CD4-positive, CD25-positive, alpha-beta regulatory T cell (primary cell): Measurements from ENCODE around the gene DLGAP4. TPM values are rescaled to one million over a fixed set of nuclear protein-coding genes. Genes with fewer than 3 reads are reported as not detected.

Experiments
- ATAC-seq, 2 donors: fragments of 150-1000 bp; cut with Tn5 transposase; one replicate each; pipeline ENCODE4 v1.10.0; 2021; ENCODE audit warnings: low read depth in 2 of 2, moderate number of reproducible peaks in 2 of 2, moderate library complexity in 1 of 2
- DNase-seq, 3 donors: peaks; one replicate each; pipeline versions ENCODE4 v3.0.0 to v3.0.0-alpha.2; 2012 to 2022; ENCODE audit warnings: mixed read lengths in 1 of 3
- H3K27ac ChIP-seq: one replicate; pipeline ENCODE4 v1.7.0; 2013; ENCODE audit warnings: mild to moderate bottlenecking, low read length; ENCODE audit not compliant: insufficient read depth, poor library complexity, severe bottlenecking
- H3K27me3 ChIP-seq: one replicate; pipeline ENCODE4 v1.7.0; 2013; ENCODE audit warnings: low read length; ENCODE audit not compliant: control insufficient read depth, insufficient read depth
- H3K36me3 ChIP-seq: one replicate; pipeline ENCODE4 v1.7.0; 2013; ENCODE audit warnings: mild to moderate bottlenecking, low read length, moderate library complexity; ENCODE audit not compliant: control insufficient read depth, insufficient read depth
- H3K4me1 ChIP-seq: 2 replicates; pipeline ENCODE4 v1.7.0; 2013; ENCODE audit warnings: mild to moderate bottlenecking, low read length; ENCODE audit not compliant: insufficient read depth, control insufficient read depth, poor library complexity, severe bottlenecking
- H3K4me3 ChIP-seq: one replicate; pipeline ENCODE4 v1.7.0; 2013; ENCODE audit warnings: low read depth, mild to moderate bottlenecking, low read length, moderate library complexity
- H3K9me3 ChIP-seq, 2 experiments: 1 replicate in 1 of 2; 2 replicates in 1 of 2; pipeline ENCODE4 v1.7.0; 2013; ENCODE audit warnings: low read length in 2 of 2, mild to moderate bottlenecking in 1 of 2, moderate library complexity in 1 of 2; ENCODE audit not compliant: control insufficient read depth in 2 of 2
- H3K27ac Mint-ChIP-seq, 3 donors: one replicate each; pipeline ENCODE4 v1.8.0; 2020 to 2022; ENCODE audit warnings: mild to moderate bottlenecking in 3 of 3, mixed read lengths in 3 of 3, moderate library complexity in 2 of 3
- H3K27me3 Mint-ChIP-seq: one replicate; pipeline ENCODE4 v1.8.0; 2022; ENCODE audit warnings: mild to moderate bottlenecking, mixed read lengths
- H3K36me3 Mint-ChIP-seq: one replicate; pipeline ENCODE4 v1.8.0; 2020; ENCODE audit warnings: mixed read lengths
- H3K4me1 Mint-ChIP-seq, 4 donors: one replicate each; pipeline ENCODE4 v1.8.0; 2020 to 2022; ENCODE audit warnings: mixed read lengths in 4 of 4, mild to moderate bottlenecking in 1 of 4
- H3K4me3 Mint-ChIP-seq, 4 donors: one replicate each; pipeline ENCODE4 v1.8.0; 2020 to 2022; ENCODE audit warnings: mild to moderate bottlenecking in 4 of 4, mixed read lengths in 4 of 4, moderate library complexity in 3 of 4
- H3K9me3 Mint-ChIP-seq, 7 donors: one replicate each; pipeline ENCODE4 v1.8.0; 2020 to 2022; ENCODE audit warnings: mixed read lengths in 7 of 7, mild to moderate bottlenecking in 3 of 7, moderate library complexity in 2 of 7
- polyA plus RNA-seq, 4 donors: library from polyadenylated mRNA; unstranded; fragments of 300-500 nt; fragmentation: Illumina TruSeq; gene quantifications; one replicate each; pipeline ENCODE4 v1.2.3, GENCODE V29; 2021
- total RNA-seq: library from RNA; stranded (reverse); gene quantifications from one replicate; pipeline ENCODE4 v1.2.3, GENCODE V29; 2022

DLGAP4 gene
- total and polyA plus RNA-seq, 5 donors from 2014 or later, result 10.8 to 43.5 (median 14.7) TPM

DNA sequence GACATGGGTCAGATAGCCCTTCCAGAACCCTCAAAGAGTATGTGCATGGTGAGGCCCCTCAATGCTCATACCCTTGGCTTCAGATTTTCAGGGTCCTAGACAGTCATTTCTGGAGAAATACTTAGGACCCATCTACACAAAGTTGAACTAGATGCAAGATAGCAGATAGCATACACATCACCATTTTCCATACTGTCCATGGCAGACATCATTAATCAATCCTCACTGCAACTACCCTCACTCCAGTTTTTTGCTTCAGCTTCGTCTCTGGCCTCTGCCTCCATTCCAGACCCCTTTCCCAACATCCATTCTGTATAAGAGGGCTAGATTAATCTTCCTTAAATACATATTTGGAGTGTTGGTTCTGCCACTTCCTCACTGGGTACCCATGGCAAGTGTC is 139.7 kb downstream of the DLGAP4 start:
- Histone ChIP-seq H3K27ac (no peak overlapping the region), H3K4me1 (no peaks in the 10 kb centered on the region), H3K4me3 (no peak overlapping the region), H3K27me3 (no peaks in the 10 kb centered on the region), H3K36me3 (no peaks in the 10 kb centered on the region), H3K9me3 (no peaks in the 10 kb centered on the region)
- no peak for ATAC-seq
- Mint-ChIP-seq H3K27me3 (peaks cover 2% of the 10 kb centered on the region), H3K4me3 (no peak overlapping the region), H3K27ac (no peak overlapping the region), H3K9me3 (no peaks in the 10 kb centered on the region), H3K4me1 (peaks cover 0 to 2% (median 0%) of the 10 kb centered on the region in 4 donors), H3K36me3 (peaks cover 3% of the 10 kb centered on the region)
- no peak for DNase-seq

DNA sequence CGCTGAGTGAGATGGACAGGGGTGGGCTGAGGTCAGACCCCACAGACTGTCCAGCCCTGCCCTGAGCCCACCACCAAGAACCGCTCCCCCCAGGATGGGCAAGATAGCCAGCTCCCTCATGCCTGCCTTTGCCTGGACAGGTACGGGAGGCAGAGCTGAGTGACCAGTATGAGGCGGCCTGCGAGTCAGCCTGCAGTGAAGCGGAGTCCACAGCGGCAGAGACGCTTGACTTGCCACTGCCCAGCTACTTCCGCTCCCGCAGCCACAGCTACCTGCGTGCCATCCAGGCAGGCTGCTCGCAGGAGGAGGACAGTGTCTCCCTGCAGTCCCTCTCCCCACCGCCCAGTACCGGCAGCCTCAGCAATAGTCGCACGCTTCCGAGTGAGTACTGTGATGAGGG is 140.4 kb downstream of the DLGAP4 start:
- H3K9me3 ChIP-seq, result no peaks in the 10 kb centered on the region
- ATAC-seq (no peak), DNase-seq (no peak)
- no peaks in the 10 kb centered on the region for H3K36me3 ChIP-seq
- Mint-ChIP-seq H3K27me3 (no peaks in the 10 kb centered on the region), H3K9me3 (no peaks in the 10 kb centered on the region), H3K4me3 (no peak overlapping the region), H3K4me1 (peaks cover 0 to 2% (median 0%) of the 10 kb centered on the region in 4 donors), H3K27ac (no peak overlapping the region), H3K36me3 (peaks cover 3% of the 10 kb centered on the region)
- no peaks in the 10 kb centered on the region for H3K4me1 ChIP-seq
- H3K27ac ChIP-seq, result no peak overlapping the region
- H3K27me3 ChIP-seq, result peaks cover 3% of the 10 kb centered on the region
- no peak overlapping the region for H3K4me3 ChIP-seq

DNA sequence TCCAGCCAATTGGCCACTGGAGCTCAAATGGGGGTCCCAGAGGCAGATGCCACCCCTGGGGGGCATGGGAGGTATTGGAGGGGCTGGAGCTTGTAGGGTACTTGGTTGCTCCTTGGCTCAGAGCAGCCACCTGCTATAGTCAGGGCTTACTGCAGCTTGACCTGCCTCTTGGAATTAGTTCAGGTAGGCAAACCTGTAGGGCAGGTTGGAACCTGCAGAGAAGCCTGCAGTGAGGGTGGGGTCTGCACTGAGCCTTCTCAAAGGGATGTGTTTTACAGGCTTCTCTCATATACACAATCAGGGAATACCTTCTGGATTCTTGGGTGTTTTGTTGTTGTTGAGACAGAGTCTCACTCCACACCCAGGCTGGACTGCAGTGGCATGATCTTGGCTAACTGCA is 141.0 kb downstream of the DLGAP4 start:
- H3K36me3 Mint-ChIP-seq, result peaks cover 3% of the 10 kb centered on the region

DNA sequence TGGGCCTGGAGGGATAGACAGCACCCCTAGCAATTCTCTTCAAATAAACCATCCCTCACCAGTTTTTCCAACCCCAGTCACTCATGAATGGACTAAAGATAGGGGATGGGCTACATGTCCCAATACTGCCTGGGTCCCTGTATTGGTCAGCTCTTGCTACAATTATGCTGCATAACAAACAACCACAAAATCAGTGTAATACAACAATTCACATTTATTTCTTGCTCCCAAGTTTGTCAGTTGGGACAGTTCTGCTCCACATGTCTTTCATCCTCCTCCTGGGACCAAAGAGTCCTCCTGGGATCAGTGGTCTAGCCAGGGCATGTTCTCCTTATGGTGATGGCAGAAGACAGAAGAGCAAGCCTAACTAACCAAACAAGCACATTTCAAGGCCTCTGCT is 143.5 kb downstream of the DLGAP4 start:
- Histone ChIP-seq H3K27me3 (peaks cover 3% of the 10 kb centered on the region), H3K9me3 (no peaks in the 10 kb centered on the region), H3K4me1 (no peaks in the 10 kb centered on the region), H3K27ac (no peak overlapping the region), H3K36me3 (no peaks in the 10 kb centered on the region), H3K4me3 (no peak overlapping the region)
- Mint-ChIP-seq H3K27me3 (no peaks in the 10 kb centered on the region), H3K36me3 (peaks cover 3% of the 10 kb centered on the region), H3K4me3 (no peak overlapping the region), H3K4me1 (no peaks in the 10 kb centered on the region), H3K9me3 (no peaks in the 10 kb centered on the region), H3K27ac (peak overlapping the region in 1 of 3 donors; percentile 68)
- DNase-seq (no peak), ATAC-seq (no peak)

More for the DNA sequence above, 141.0 kb downstream of the DLGAP4 start:
- H3K4me3 Mint-ChIP-seq, result no peak overlapping the region
- H3K27me3 Mint-ChIP-seq, result no peaks in the 10 kb centered on the region
- H3K27me3 ChIP-seq, result peaks cover 3% of the 10 kb centered on the region
- DNase-seq (no peak), ATAC-seq (no peak)
- no peak overlapping the region for H3K4me3 ChIP-seq
- H3K36me3 ChIP-seq, result no peaks in the 10 kb centered on the region
- no peak overlapping the region for H3K27ac ChIP-seq
- H3K9me3 Mint-ChIP-seq, result no peaks in the 10 kb centered on the region
- H3K27ac Mint-ChIP-seq, result no peak overlapping the region
- H3K4me1 Mint-ChIP-seq, result peaks cover 0 to 2% (median 0%) of the 10 kb centered on the region in 4 donors
- no peaks in the 10 kb centered on the region for H3K9me3 ChIP-seq
- no peaks in the 10 kb centered on the region for H3K4me1 ChIP-seq

DNA sequence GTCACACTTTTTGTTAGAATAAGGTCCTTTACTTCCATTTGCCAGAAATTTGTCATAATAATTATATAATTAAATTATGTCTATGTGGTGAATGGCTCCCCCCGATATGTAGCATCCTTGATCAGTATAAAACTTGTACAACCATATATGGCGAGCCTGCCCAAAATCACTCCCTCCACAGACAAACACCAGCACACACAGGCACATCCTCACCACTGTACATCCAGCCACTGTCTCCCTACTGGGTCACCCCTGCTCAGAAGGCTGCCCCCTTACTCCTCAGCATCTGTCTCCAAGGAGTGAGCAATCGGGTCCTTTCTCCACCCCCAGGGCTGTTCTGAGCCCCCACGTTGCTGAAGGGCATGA is 148.2 kb downstream of the DLGAP4 start:
- no peak overlapping the region for H3K4me3 Mint-ChIP-seq
- Histone ChIP-seq H3K4me3 (no peak overlapping the region), H3K4me1 (no peaks in the 10 kb centered on the region), H3K27ac (no peak overlapping the region), H3K36me3 (no peaks in the 10 kb centered on the region), H3K27me3 (peaks cover 3% of the 10 kb centered on the region), H3K9me3 (no peaks in the 10 kb centered on the region)
- no peak for DNase-seq
- H3K27me3 Mint-ChIP-seq, result peaks cover 7% of the 10 kb centered on the region
- no peak overlapping the region for H3K27ac Mint-ChIP-seq
- H3K36me3 Mint-ChIP-seq, result no peaks in the 10 kb centered on the region
- no peaks in the 10 kb centered on the region for H3K9me3 Mint-ChIP-seq
- no peak for ATAC-seq
- H3K4me1 Mint-ChIP-seq, result peaks cover 0 to 6% (median 1%) of the 10 kb centered on the region in 4 donors

DNA sequence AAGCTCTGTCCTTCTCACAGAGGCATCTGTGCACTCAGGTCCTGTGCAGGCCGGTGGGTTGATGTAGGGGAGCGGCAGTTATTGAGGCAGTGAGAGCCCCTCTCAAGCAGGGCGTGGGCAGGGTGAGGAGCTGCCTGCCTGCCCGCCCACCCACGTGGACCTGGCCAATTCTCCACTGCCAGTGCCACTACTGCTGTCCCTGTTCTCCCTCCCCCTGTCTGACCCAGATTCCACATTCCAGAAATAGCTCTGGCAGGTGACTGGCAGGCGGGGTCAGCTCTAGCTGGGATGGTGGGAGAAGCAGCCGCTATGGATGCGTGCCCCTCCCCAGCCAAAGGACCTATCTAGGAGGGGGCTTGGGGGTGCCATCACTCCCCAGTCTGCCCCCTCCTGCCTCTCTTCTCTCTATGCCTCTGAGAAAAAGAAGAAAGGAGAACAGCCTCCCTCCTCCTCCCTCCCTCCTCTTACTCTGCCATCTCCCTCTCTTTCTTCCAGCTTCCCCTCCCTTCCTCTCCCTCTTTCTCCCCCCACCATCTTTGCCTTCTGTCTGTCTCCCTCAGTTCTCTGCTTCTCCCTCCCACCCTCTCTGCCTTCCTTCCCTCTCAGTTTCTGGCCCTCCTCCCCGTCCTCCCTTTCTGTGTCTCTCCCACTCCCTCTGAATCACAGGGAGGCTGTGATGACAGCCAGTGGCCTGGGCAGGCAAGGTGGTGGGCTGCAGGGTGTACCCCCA is 148.7 kb downstream of the DLGAP4 start:
- peaks cover 0 to 6% (median 1%) of the 10 kb centered on the region in 4 donors for H3K4me1 Mint-ChIP-seq
- Histone ChIP-seq H3K27ac (no peak overlapping the region), H3K4me3 (no peak overlapping the region), H3K9me3 (no peaks in the 10 kb centered on the region), H3K36me3 (no peaks in the 10 kb centered on the region), H3K4me1 (no peaks in the 10 kb centered on the region), H3K27me3 (peaks cover 3% of the 10 kb centered on the region)
- no peaks in the 10 kb centered on the region for H3K36me3 Mint-ChIP-seq
- DNase-seq, result no peak
- peaks cover 7% of the 10 kb centered on the region for H3K27me3 Mint-ChIP-seq
- no peak overlapping the region for H3K27ac Mint-ChIP-seq
- H3K4me3 Mint-ChIP-seq, result no peak overlapping the region
- no peaks in the 10 kb centered on the region for H3K9me3 Mint-ChIP-seq
- no peak for ATAC-seq

DNA sequence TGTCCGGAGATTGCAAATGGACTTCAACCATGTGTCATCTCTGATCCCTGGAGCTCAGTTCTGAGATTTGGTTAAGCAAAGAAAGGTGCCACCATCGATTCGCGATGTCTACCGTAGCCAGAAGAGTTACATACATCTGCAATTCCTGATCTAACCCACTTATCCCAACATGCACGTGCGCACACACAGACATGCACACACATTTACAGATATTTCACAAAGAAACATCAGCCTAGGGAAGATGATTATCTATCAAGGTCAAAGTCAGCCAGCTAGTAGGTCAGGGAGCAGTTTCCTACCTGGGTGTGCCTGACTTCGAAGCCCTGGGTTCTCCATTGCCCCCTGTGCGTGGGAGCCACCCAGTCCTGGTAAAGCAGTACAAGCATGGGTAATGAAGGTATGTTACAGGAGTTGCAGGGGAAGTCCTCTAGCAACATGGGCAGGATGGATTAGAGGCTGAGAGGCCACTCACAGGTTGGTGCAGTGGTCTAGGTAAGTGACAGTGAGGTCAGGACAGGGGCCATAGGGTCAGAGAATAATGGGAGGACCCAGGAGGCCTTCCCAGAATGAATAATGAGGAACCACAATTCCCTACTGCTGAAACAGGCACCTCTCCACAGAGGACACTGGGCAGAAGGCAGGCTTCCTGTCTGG is 150.0 kb downstream of the DLGAP4 start:
- no peak for DNase-seq
- ATAC-seq, result no peak
- H3K9me3 Mint-ChIP-seq, result no peaks in the 10 kb centered on the region
- H3K36me3 ChIP-seq, result no peaks in the 10 kb centered on the region
- peaks cover under 1% of the 10 kb centered on the region for H3K27me3 ChIP-seq
- no peak overlapping the region for H3K4me3 ChIP-seq
- no peak overlapping the region for H3K27ac ChIP-seq
- H3K4me1 Mint-ChIP-seq, result peaks cover 6 to 7% (median 6%) of the 10 kb centered on the region in 4 donors
- H3K4me1 ChIP-seq, result peaks cover 5% of the 10 kb centered on the region
- peak overlapping the region in 1 of 4 donors; percentile 63 for H3K4me3 Mint-ChIP-seq
- H3K27me3 Mint-ChIP-seq, result peaks cover 11% of the 10 kb centered on the region
- no peaks in the 10 kb centered on the region for H3K9me3 ChIP-seq
- peak overlapping the region in 1 of 3 donors; percentile 85 for H3K27ac Mint-ChIP-seq
- no peaks in the 10 kb centered on the region for H3K36me3 Mint-ChIP-seq
